Neuronal stem cell (in vitro differentiated cells): ENCODE results near the gene MALT1.
A peak's percentile ranks its signal among the peaks of the same experiment; 100 is the strongest.

Experiments used
- DNase-seq: peaks from one replicate; pipeline ENCODE4 v3.0.0-alpha.2; 2013; ENCODE audit warnings: low spot score
- H2AFZ ChIP-seq: one replicate; pipeline ENCODE4 v1.6.1; 2013; ENCODE audit warnings: mild to moderate bottlenecking, low read length, inconsistent platforms
- H2AK5ac ChIP-seq: 2 replicates; pipeline ENCODE4 v1.6.1; 2013; ENCODE audit warnings: low read depth, mild to moderate bottlenecking, inconsistent platforms, low read length, moderate library complexity, mixed read lengths
- H2BK120ac ChIP-seq: 2 replicates; pipeline ENCODE4 v1.6.1; 2013; ENCODE audit warnings: low read depth, mild to moderate bottlenecking, inconsistent platforms, low read length, moderate library complexity, mixed read lengths
- H2BK12ac ChIP-seq: one replicate; pipeline ENCODE4 v1.6.1; 2013; ENCODE audit warnings: low read length, inconsistent platforms
- H2BK15ac ChIP-seq: 2 replicates; pipeline ENCODE4 v1.6.1; 2013; ENCODE audit warnings: mild to moderate bottlenecking, low read length, inconsistent platforms, mixed read lengths
- H2BK5ac ChIP-seq: one replicate; pipeline ENCODE4 v1.6.1; 2013; ENCODE audit warnings: inconsistent platforms, mild to moderate bottlenecking, low read length, moderate library complexity
- H3K14ac ChIP-seq: one replicate; pipeline ENCODE4 v1.6.1; 2013; ENCODE audit warnings: low read length, inconsistent platforms
- H3K18ac ChIP-seq: 2 replicates; pipeline ENCODE4 v1.6.1; 2013; ENCODE audit warnings: low read length, inconsistent platforms
- H3K23ac ChIP-seq: 2 replicates; pipeline ENCODE4 v1.6.1; 2013; ENCODE audit warnings: low read depth, mild to moderate bottlenecking, mixed read lengths, low read length, inconsistent platforms; ENCODE audit not compliant: poor library complexity
- H3K27ac ChIP-seq: replicated peaks from 3 replicates; pipeline ENCODE4 v1.5.1; 2013; ENCODE audit warnings: low read length, inconsistent platforms
- H3K27me3 ChIP-seq, 3 experiments: 2 replicates each; pipeline ENCODE4 v1.6.1; 2013; ENCODE audit warnings: low read length in 3 of 3, mild to moderate bottlenecking in 2 of 3, inconsistent platforms in 1 of 3, low read depth in 1 of 3, mixed read lengths in 1 of 3, moderate library complexity in 1 of 3; ENCODE audit not compliant: control insufficient read depth in 3 of 3, insufficient read depth in 3 of 3
- H3K36me3 ChIP-seq, 2 donors: replicated peaks in 1 of 2; 2 replicates each; pipeline ENCODE4 v1.6.1; 2013; ENCODE audit warnings: low read length in 2 of 2; ENCODE audit not compliant: control insufficient read depth in 2 of 2, insufficient read depth in 2 of 2
- H3K4ac ChIP-seq: 2 replicates; pipeline ENCODE4 v1.6.1; 2013; ENCODE audit warnings: inconsistent platforms, mild to moderate bottlenecking, low read length, moderate library complexity
- H3K4me1 ChIP-seq, 2 donors: 1 replicate in 1 of 2; 2 replicates in 1 of 2; pipeline ENCODE4 v1.6.1; 2013; ENCODE audit warnings: low read length in 2 of 2, low read depth in 1 of 2; ENCODE audit not compliant: control insufficient read depth in 2 of 2, insufficient read depth in 1 of 2
- H3K4me2 ChIP-seq: one replicate; pipeline ENCODE4 v1.6.1; 2013; ENCODE audit warnings: mild to moderate bottlenecking, low read length, inconsistent platforms; ENCODE audit not compliant: insufficient read depth, poor library complexity, severe bottlenecking
- H3K4me3 ChIP-seq, 2 donors: 2 replicates each; pipeline ENCODE4 v1.5.1; 2013; ENCODE audit warnings: low read length in 2 of 2, mild to moderate bottlenecking in 2 of 2, inconsistent platforms in 1 of 2, moderate library complexity in 1 of 2
- H3K79me1 ChIP-seq: one replicate; pipeline ENCODE4 v1.6.1; 2013; ENCODE audit warnings: low read depth, mild to moderate bottlenecking, inconsistent platforms, low read length, moderate library complexity
- H3K9ac ChIP-seq: one replicate; pipeline ENCODE4 v1.6.1; 2013; ENCODE audit warnings: mild to moderate bottlenecking, low read depth, low read length, inconsistent platforms; ENCODE audit not compliant: poor library complexity
- H3K9me3 ChIP-seq, 2 donors: replicated peaks in 1 of 2; 2 replicates each; pipeline versions ENCODE3 to v1.6.1; 2013; ENCODE audit warnings: low read length in 2 of 2, mild to moderate bottlenecking in 2 of 2, inconsistent platforms in 1 of 2, low read depth in 1 of 2, mixed read lengths in 1 of 2, moderate library complexity in 1 of 2; ENCODE audit not compliant: control insufficient read depth in 2 of 2, insufficient read depth in 1 of 2
- H4K8ac ChIP-seq: one replicate; pipeline ENCODE4 v1.6.1; 2013; ENCODE audit warnings: low read depth, mild to moderate bottlenecking, inconsistent platforms, low read length, moderate library complexity
- H4K91ac ChIP-seq: one replicate; pipeline ENCODE4 v1.6.1; 2013; ENCODE audit warnings: low read length, low read depth, mild to moderate bottlenecking, inconsistent platforms; ENCODE audit not compliant: poor library complexity
- WGBS, 2 donors: extraction: QIAGEN DNeasy Blood & Tissue Kit; methylation state at CpG; one replicate each; pipeline ENCODE4 v1.1.7; 2013; ENCODE audit warnings: missing lambda C conversion rate in 2 of 2, mixed read lengths in 1 of 2; ENCODE audit not compliant: insufficient read length in 2 of 2, insufficient replicate concordance in 1 of 2; ENCODE audit errors: extremely low coverage in 2 of 2; 5-methylcytosine and 5-hydroxymethylcytosine counted together

The MALT1 gene

DNA sequence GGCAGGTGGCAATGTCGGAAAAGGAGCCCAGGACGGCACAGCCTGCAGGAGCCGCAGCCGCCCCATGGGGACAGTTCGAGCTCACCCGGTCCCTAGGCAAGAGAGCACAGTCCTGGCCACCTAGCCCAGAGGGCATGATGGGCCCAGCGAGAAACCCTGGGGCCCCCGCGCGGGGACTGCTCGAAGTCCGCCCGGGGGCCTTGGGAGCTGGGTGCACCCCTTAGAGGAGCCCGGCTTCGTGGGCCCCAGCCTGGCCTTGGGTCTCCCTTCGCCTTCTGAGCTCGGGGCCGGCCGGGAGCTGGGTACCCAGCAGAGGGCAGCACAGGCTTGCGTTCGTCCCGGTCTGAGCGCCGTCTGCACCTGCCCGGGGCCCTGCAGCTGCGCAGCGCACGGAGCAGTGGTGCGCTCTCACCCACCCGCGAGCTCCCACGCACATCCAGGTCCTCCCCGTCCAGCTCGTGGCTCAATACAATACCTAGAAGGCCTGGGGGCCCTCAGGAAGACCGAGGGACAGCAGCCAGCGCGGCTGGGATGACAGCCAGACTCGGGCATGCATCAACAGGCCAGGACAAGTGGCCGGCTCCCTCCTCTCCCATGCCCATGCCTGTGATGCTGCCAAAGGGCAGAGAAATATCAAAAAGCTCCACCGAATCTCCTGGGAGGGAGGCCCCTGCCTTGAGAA lies 97.2 kb downstream of the MALT1 start:
- H3K36me3 ChIP-seq = no peaks in the 10 kb centered on the region
- peak overlapping the region; percentile 70 for H3K4me2 ChIP-seq
- H3K14ac ChIP-seq = no peak overlapping the region
- no peak overlapping the region for H3K4ac ChIP-seq
- no peak overlapping the region for H2BK5ac ChIP-seq
- peak overlapping the region; percentile 50 for H2BK15ac ChIP-seq
- no peaks in the 10 kb centered on the region for H3K79me1 ChIP-seq
- H4K91ac ChIP-seq = no peak overlapping the region
- H3K23ac ChIP-seq = no peak overlapping the region
- peak overlapping the region; percentile 88 for H3K9ac ChIP-seq
- WGBS, 2 donors = no CpG with 5 or more reads among the region's 40 CpGs
- H2BK120ac ChIP-seq = peak overlapping the region; percentile 95
- peak overlapping the region; percentile 99 for H2AFZ ChIP-seq
- H3K9me3 ChIP-seq = no peaks in the 10 kb centered on the region
- H3K18ac ChIP-seq = peak overlapping the region; percentile 87
- peaks cover 3 to 11% of the 10 kb centered on the region in 2 donors for H3K4me1 ChIP-seq
- no peak overlapping the region for H2BK12ac ChIP-seq
- peaks cover 0 to 43% (median 0%) of the 10 kb centered on the region in 3 experiments for H3K27me3 ChIP-seq
- peak; percentile 66 for DNase-seq
- no peak overlapping the region for H3K27ac ChIP-seq
- H3K4me3 ChIP-seq = peak overlapping the region; percentile 45 to 67
- no peak overlapping the region for H2AK5ac ChIP-seq
- H4K8ac ChIP-seq = no peak overlapping the region

DNA sequence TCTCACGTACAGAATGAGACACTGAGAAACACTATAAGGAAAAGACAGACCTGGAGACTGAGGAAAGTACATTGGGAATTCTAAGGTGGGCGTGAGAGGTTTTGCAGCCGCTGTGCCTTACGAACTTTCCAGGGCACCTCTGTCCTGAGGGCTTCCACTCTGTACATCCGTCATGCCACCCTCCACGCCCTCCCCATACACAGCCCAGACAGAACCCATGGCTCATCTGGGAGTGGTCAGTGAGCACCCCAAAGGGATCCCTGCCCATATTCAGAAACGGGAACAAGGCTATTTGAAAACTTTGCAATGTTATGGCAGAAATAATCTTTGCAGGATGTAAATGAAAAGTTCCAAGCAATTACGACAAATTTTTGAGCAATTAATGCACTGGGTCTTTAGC lies 98.1 kb downstream of the MALT1 start:
- Histone ChIP-seq H2BK120ac (no peak overlapping the region), H3K4ac (no peak overlapping the region), H3K18ac (no peak overlapping the region), H3K4me3 (no peak overlapping the region), H3K36me3 (no peaks in the 10 kb centered on the region), H2BK15ac (no peak overlapping the region), H3K23ac (no peak overlapping the region), H2BK5ac (no peak overlapping the region), H2BK12ac (no peak overlapping the region), H3K9ac (no peak overlapping the region), H3K4me1 (peaks cover 3 to 11% of the 10 kb centered on the region in 2 donors), H4K91ac (no peak overlapping the region), H3K79me1 (no peaks in the 10 kb centered on the region), H3K27ac (no peak overlapping the region), H2AK5ac (no peak overlapping the region), H3K27me3 (peaks cover 0 to 43% (median 0%) of the 10 kb centered on the region in 3 experiments), H3K4me2 (no peak overlapping the region), H2AFZ (no peak overlapping the region), H3K14ac (no peak overlapping the region), H4K8ac (no peak overlapping the region), H3K9me3 (no peaks in the 10 kb centered on the region)
- no peak for DNase-seq
- WGBS, 2 donors = no CpG with 5 or more reads among the region's 8 CpGs

DNA sequence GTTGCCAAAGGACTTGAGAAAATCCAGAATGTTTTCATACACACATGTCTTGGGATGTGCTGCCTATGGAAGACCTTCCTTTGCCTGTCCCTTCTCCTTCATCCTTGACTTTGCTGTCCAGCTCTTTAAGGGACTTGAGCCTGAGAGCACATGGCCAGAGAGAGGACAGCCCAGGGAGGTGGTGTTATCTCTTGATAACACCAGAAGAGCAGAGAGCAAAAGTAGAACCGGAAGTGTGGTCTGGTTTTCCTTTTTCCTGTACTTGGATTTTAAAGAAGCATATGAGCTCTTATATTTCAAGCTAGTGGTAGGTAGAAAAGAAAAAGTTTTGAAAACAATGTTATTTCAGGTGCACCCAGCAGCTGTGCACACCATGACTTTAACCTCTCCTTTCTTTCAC lies 99.3 kb downstream of the MALT1 start:
- H3K9me3 ChIP-seq = no peaks in the 10 kb centered on the region
- DNase-seq = no peak
- no CpG with 5 or more reads among the region's 1 CpG for WGBS, 2 donors

DNA sequence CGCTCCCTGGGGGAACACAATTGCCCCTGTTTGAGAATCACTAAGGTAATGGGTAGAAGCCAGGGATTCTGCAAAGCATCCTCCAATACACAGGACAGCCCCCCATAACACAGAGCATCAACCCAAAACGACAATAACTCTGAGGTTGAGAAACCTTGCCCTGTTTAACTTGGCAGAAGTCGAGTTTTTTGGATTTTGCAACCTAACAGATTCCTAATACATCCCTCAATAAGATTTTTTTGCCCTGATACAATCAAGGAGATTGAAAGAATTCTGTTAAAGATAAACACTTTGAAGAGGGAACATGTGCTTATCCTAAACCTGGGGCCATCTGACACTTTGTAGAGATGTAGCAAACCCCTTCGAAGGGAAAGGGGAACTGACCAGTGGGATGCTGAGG lies 100.9 kb downstream of the MALT1 start:
- H4K8ac ChIP-seq = no peak overlapping the region
- H3K79me1 ChIP-seq = no peaks in the 10 kb centered on the region
- H2BK12ac ChIP-seq = no peak overlapping the region
- no peak overlapping the region for H4K91ac ChIP-seq
- no peaks in the 10 kb centered on the region for H3K36me3 ChIP-seq
- no peak overlapping the region for H3K18ac ChIP-seq
- H3K23ac ChIP-seq = no peak overlapping the region
- no peak overlapping the region for H2AK5ac ChIP-seq
- H2AFZ ChIP-seq = no peak overlapping the region
- H3K9me3 ChIP-seq = no peaks in the 10 kb centered on the region
- no peak overlapping the region for H2BK120ac ChIP-seq
- peaks cover 0 to 39% (median 0%) of the 10 kb centered on the region in 3 experiments for H3K27me3 ChIP-seq
- H3K4ac ChIP-seq = no peak overlapping the region
- no peak overlapping the region for H3K4me3 ChIP-seq
- no peak for DNase-seq
- peaks cover 5 to 11% of the 10 kb centered on the region in 2 donors for H3K4me1 ChIP-seq
- H2BK5ac ChIP-seq = no peak overlapping the region
- no peak overlapping the region for H3K14ac ChIP-seq
- no peak overlapping the region for H2BK15ac ChIP-seq
- no peak overlapping the region for H3K27ac ChIP-seq
- WGBS, 2 donors = no CpG with 5 or more reads among the region's 4 CpGs
- no peak overlapping the region for H3K9ac ChIP-seq
- H3K4me2 ChIP-seq = no peak overlapping the region

More for the DNA sequence above, 99.3 kb downstream of the MALT1 start:
- no peak overlapping the region for H3K18ac ChIP-seq
- no peak overlapping the region for H3K23ac ChIP-seq
- no peak overlapping the region for H2AK5ac ChIP-seq
- H3K79me1 ChIP-seq = no peaks in the 10 kb centered on the region
- no peak overlapping the region for H3K9ac ChIP-seq
- H3K4me2 ChIP-seq = no peak overlapping the region
- peaks cover 0 to 43% (median 0%) of the 10 kb centered on the region in 3 experiments for H3K27me3 ChIP-seq
- H3K4me1 ChIP-seq = peaks cover 3 to 11% of the 10 kb centered on the region in 2 donors
- no peak overlapping the region for H3K4ac ChIP-seq
- no peak overlapping the region for H3K4me3 ChIP-seq
- no peak overlapping the region for H3K27ac ChIP-seq
- no peak overlapping the region for H2AFZ ChIP-seq
- no peaks in the 10 kb centered on the region for H3K36me3 ChIP-seq
- no peak overlapping the region for H2BK15ac ChIP-seq
- no peak overlapping the region for H2BK120ac ChIP-seq
- H4K91ac ChIP-seq = no peak overlapping the region
- no peak overlapping the region for H3K14ac ChIP-seq
- H2BK5ac ChIP-seq = no peak overlapping the region
- no peak overlapping the region for H2BK12ac ChIP-seq
- no peak overlapping the region for H4K8ac ChIP-seq
